Superior temporal gyrus (tissue), 1 donor: Measurements from ENCODE around the gene HTT.

Experiments used
- DNase-seq: peaks from one replicate; pipeline ENCODE4 v3.0.0-alpha.2; 2016; ENCODE audit errors: extremely low spot score

HTT gene

DNA sequence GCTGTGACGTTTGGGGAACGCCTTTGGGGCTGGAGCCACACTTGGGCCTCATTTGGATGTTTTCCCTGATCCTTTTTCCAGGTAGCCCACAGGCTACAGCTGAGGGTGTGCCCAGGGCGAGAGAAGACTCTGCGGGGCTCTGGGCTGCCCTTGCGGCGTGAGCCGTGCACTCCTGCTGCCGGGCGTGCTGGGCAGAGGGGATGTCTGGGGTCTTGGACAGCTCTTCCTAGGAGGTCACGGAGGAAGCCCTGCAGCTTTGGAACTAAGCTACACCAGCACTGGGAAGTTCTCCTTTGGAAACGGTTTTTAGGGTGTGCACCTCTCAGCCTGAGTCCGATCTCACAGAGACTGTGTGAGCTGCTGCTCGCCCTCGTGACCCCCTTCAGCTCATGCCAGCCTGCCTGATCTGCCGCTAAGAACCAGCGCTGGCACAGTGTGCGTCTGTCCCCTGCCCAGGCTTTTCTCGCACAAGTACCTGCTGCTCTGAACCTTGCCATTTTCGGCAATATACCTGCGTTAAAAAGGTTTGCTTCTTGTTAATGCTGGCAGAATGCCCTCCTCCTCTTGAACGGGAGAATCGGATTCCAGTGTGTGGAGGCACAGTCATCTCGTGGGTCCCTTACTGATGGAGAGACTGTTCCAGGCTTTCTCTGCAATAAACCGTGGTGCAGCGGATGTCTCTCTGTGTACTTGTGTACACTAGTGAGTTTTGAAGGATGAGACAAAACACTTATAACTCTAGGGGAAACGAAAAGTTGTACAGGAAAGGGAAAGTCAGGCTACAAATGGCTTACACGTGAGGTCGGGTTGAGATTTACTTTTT is 188.8 kb downstream of the HTT start:
- DNase-seq, result no peak

DNA sequence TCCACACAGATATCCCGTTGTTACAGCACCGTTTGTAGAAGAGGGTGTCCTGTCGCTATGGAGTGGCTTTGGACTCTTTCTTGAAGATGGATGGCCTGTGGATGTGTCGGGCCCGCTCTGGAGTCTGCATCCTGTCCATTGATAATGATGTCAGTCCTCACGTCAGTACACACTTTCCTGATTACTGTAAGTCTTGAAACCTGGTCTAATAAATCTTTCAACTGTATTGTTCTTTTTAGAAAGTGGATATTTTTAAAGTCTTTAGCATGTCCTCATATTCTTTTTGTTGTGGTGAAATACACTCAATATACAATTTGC is 189.4 kb downstream of the HTT start:
- no peak for DNase-seq

DNA sequence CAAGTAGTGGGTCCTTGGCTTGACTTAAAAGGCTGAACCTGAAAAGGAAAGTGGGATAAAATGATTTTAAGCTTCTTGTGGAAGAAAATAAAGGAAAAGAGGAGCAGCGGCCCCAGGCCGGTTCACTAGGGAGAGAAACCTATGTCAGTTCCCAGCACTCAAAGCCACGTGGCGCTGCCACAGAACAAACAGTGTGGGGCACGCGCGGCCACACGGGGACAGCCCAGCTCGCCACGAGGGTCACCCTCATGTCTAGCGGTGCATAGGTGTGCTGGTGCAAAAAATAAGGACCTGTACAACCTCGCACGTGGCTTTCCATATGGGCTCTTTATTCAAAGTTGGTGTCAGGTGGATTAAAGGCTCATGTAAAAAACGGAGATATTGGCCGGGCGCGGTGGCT is 191.6 kb downstream of the HTT start:
- DNase-seq, result no peak

DNA sequence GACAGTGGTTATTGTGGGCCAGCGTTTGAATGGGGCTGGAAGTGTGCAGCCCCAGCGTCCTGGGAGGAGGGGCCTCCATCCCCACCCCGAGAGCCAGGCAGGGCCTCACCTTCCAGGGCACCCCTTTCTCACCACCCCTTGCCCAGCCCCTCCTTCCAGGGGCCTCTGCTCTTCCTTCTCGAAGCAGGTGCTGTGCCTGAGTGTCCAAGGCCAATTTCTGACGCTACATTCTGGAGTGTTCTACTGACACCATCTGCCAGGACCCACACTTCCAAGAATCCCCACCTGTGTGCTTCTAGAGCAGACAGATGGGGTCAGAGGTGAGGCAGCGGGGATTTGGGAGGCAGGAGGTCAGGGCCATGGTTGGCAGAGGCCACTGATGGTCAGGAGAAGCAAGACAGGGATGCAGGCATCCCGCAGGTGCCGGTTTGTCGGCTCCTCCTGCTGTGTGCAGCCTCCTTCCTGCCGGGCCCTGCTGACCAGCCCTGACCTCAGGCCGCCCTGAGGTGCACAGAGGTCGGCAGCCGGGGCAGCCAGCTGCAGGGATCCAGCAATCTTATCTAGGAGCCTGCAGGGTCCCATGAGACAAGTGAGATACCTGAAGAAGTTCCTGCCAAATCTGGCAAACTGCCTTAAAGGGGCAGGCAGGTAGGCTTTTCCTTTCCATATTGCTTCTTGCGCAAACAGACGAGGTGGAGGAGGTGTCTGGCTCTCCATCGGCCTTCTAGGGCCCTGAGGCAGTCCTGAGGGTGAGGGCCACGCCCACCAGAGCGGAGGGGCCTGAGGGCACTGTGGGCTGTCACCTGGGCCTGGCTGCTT is 193.3 kb downstream of the HTT start:
- no peak for DNase-seq

DNA sequence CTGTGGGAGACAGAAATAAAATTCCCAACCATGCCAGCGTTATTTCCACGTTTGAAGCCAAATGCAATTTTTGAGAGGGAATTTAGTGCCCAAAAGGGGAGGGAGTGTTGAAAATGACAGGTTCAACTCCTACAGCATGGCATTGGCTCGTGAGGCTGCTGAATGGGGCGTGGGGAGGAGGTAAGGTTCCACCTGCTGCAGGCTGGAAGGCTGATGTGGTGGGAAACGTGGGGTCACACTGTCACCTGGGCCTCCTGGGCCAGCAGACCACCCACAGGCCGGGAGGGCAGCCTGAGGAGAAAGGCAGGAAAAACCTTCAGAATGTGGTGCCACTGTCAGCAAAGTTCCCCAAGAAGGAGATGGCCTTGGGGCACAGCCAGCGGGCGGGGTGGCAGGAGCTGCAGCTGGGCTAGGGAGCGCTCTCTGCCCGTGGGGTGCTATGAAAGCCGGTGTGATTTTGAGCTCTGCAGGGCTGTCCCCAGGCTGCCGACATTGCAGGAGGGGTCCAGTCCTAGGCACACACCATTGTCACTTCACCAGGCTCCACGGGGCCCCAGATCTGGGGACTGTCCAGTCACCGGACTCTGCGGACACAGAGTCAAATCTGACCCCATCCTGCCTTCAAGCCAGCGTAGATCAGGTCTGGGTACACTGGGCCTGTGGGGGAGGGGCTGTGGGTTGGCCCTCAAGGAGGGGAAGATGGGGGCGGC is 194.1 kb downstream of the HTT start:
- no peak for DNase-seq

DNA sequence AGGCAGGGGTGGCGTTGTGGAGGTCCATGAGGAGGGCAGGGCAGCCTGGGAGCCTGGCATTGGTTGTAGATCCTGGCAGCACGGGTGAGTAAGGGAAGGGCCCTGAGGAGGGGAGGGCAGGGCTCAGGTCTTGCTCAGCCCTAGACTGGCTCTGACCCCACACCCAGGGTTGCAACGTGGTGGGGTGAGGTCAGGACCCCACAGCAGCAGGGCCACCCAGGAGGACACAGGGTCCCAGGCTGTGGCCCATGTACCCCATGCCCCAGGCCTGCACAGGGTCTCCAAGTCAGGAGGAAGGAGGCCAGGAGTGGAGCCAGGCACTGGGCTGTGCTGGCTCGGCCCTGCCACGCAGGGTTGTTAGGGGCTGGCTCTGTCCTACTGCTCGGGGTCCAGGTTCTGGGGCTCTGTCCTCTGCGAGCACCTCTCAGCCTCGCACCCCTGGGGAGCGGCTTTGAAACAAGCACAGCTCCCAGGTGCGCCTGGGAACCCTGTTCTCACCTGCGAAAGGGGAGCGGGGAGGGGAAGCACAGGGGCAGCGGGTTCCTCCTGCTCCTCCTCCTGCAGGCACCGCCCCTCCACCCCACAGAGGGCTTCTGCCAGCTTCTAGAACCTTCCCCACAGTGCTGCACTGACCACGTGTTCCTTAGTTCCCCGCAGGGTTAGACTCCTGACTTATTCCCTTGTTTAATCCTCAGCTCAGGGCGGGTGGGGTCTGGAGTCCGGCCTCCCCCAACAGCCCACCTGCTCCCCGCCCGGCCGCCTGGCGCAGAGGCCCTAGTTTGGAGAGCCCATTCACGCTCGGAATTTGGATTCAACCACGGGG is 194.8 kb downstream of the HTT start:
- DNase-seq, result no peak

DNA sequence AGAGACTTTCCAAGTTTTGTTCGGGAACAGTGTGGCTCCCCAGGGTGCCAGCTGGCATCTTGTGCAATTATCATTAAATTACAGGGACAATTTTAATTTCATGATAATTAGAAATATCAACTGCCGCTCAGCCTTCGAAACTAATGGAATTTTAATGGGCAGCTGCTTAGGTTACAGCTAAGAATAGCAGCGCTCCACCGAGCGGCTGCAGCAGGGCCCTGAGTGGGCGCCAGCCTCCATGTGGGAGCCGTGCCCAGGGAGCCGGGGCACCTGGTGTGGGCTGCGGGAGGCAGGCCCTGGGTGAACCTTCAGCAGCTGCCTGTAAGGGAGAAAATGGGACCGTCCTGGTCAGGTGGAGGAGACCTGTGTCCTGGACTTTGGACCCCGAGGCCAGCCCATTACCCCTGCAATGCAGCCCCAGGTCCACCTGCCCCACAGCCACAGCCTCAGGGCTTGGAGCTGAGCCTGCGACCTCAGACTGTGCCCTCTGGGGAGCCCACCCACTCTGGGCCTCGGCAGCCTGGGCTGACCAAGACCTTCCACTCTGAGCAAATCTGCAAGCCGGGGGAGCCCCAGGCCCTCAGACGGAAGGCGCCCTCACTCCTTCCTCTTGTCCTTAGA is 195.6 kb downstream of the HTT start:
- DNase-seq, result peak; percentile 30

DNA sequence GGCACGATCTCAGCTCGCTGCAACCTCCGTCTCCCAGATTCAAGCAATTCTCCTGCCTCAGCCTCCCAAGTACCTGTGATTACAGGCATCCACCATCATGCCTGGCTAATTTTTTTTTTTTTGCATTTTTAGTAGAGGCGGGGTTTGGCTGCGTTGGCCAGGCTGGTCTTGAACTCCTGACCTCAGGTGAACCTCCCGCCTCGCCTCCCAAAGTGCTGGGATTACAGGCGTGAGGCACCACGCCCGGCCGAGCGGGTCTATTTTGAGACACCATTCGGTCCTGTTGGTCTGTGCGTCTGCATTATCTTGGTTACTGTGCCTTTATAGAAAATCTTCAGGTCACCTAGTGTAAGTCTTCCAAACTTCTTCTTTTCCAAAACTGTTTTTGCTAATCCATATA is 196.7 kb downstream of the HTT start:
- DNase-seq, result no peak

DNA sequence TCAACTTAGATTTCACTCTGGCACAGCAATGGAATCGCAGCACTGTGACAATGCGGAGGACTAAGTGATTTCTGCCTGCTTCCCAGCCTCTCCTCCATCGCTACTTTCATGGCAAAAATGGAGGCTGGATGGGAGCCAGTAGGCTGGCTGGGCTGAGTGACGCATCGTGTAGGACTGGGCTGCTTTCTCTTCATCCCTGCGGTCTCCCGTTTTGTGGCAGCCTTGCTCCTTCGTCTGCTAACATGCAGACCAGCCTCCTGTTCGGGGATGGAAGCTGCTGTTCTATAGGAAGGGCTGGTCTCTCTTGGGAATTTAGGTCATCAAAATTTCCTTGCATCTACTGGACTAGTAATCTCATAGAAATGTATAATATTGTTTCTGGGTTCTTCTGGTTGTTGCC is 202.5 kb downstream of the HTT start:
- DNase-seq, result peak; percentile 76

DNA sequence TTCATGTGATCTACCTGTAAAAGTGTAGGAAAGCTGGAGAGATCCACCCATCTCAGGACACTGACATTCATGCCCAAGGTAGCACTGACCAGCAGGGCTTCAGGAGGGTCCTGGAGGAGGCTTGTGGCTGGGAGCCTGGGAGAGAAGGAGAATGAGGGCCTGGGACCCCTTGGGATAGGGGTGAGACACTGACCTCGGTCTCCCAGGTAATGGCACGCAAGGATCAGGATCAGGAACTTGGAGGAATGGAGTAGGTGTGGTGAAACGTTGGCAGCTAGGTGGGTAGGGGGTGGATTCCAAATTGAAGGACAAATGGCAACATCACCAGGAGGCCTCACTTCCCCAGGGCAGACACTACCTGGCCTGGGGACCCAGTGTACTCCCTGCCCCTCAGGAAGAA is 206.0 kb downstream of the HTT start:
- DNase-seq, result no peak

DNA sequence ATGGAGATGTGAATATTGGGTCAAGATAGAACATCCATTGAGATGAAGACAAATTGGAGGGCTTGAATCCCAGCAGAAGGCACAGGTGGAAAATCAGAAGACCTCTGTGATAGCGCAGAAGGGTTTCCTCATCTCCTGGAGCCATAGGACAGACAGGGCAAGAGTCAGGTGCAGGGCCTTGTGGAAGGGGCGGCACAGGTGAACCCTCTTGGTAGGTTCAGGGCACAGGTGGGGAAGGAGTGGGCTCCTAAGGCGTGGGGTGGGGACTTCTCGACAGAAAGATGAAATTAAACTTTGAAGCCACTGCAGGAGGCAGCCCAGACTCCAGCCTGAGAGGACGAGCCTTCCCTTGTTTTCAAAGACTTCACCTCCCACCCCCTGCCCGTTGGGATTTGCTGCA is 209.0 kb downstream of the HTT start:
- no peak for DNase-seq

DNA sequence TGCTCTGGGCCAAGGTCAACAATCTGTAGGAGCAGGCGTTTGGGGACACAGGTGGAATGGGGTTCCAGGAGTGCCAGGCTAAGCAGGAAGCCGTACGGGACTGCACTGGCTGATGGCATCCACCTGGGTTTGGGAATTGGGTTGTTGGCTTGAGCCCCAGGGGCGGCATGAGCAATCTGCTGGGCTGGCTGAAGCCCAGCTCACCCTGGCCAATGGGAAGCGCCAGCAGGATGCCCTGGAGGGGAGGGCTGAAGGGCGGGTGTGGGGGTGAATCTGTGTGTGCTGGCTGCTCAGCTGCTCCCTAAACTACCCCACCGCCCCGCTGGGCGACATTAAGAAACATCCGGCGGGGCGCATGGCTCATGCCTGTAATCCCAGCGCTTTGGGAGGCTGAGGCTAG is 209.4 kb downstream of the HTT start:
- DNase-seq, result no peak

DNA sequence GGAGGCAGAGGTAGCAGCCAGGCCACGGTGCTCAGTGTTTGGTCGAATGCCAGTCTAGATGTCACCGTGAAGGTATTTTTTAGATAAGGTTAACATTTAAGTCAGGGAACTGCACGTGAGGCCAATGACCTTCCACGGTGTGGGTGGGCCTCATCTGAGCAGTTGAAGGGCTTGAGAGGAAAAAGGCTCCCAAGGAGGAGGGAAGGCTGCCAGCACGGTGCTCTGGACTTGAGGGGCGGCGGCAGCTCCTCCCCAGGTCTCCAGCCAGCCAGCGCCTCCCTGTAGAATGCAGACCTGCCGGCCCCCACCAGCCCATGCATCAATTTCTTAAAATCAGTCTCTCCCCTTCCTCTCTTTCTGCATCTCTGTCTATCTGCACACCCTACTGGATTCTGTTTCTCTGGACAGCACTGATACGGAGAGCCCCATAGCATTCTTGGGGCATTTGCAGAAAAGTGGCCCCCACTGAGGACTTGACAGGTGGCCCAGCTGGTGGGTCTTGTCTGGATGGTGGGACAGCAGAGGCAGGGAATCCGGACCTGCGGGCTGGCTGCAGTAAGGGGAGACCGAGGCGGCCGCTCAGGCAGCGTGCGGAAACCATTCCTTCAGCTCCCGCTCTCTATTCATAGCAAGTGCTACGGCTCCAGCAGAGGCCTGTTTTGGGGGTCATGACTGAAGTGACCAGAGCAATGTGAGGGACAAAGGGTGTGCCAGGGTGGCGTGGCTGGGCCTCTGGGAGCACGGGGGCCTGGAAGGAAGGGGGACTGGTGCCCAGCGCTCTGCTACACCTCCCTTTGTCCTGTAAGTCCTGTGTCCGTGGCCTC is 210.5 kb downstream of the HTT start:
- DNase-seq, result no peak

DNA sequence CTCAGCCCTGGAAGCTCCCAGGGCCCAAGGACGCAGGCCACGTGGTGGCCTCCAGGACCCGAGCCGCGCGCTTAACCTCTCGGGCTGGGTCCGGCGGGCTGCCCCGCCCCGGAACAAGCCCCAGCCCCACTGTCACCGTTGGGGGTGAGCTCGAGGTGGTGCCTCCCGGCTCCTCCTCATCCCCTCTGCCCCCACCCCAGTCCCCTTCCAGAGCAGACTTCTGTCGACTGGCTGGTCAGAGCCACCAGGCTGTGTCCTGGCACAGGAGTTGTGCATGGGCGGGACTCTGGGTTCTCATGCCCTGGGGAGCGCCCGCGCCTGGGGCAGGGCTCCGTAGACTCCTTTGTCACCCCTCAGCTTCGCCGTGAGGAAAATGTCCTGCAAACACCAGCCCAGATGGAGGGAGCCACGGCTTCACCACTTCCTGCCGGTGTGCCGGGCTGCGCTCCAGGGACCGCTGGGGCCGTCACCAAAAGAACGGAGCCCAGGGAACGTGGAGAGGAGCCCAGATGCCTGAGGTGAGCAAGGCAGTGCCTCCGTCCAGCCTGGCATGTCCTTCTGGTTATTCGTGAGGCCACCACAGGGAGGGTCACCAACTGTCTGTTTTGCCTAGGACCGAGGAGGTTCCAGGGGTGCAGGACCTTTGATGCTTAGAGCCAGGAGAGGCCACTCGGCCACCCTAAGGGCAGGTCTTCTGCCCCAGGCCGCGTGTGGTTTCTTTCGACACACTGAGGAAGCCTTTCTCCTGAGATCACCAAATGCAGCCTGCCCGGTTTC is 211.3 kb downstream of the HTT start:
- no peak for DNase-seq

DNA sequence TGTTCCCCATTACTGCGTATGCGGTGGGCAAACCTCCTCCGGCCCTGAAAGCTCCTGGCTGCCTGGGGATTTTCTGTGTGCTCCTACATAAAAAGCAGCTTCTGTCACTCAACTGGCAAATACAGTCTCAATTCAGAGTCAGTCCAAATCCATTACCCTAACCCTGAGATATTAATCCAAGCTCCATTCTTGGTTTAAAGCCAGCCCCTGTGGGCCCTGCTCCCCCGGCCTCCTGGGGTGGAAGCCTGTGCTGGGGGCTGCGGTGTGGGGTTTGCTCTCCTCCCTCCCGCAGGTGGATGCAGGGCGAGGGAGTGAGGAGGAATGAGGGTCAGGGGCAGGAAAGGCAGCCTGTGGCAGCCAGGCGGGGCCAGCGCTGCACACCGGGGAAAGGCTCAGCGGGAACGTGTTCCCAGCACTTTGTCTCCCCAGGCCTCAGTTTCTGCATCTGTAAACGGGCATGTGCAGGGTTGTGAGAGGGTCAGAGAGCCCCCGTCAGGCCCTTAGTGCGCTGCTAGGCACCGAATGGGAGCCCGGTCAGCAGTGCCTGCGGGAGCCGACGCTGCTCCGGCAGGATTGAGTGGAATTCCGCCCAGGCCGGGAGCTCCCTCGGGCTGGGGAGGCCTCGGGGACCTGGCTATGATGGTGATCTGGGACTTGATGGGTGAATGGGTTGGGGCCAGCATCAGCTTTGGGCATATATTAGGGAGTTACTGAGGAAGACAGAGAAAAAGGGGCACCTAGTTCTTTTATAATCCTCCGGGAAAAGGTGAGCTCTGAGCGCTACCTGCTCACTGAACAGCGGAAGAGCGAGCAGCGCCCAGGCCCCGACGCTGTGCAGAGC is 212.1 kb downstream of the HTT start:
- DNase-seq, result peak; percentile 20

DNA sequence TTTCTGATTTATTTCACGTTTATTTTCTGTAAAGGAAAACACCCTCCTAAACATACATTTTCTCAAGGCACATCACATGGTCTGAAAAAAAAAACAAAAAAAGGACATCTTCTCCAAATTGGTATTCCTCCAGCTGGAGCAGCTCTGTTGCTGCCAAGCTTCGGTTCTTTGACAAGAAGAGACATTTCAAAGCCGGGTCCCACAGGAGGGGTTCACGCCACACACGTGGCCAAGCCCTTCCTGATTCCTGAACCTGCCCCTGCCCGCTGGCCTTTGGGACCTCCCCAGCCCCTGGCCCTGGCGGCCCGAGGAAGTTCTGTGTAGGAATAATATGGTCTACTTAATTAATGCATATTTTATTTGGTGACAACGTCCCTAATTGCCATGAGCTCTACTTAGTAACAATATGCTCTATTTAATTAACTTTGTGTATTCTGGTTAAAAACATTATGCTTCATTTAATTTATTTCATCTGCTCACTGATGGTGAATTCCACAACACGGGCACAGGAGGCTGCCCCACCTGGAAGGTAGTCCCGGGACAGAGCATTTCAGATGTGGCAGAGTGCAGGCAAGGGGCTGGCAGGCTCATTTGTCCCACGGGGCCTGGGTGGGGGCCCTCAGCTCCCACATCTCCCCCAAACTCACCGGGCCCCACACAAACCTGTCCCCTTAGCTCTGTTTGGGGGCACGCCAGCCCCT is 212.9 kb downstream of the HTT start:
- DNase-seq, result peak; percentile 31

DNA sequence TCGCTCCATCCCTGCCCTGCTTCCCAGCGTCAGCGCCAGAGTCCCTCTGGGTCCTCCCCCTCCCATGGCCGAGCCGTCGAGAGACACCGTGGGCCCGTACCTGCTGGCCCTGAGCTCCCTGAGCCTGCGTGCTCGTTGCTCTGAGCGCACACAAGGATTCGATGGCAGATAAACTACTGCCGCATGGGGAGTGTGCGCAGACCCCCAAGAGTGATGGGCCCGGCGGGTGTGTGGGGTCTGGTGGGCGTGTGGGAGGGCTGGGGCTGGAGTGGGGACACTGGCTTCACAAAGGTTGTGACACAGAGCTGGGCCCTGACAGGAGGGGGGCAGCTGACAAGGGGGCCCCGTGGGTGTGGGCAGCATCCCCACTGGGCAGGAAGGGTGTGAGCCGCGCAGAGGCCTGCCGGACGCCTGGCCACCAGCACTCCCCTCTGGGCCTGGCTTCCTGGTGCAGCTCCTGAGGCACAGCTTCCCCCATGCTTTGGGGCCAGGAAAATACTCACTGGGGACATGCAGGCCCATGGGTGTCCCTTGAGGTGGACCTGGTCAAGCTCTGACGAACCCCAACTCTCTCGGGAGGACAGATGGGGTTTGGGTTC is 213.6 kb downstream of the HTT start:
- DNase-seq, result no peak
